Measurements from ENCODE around the gene RBPJ.

RBPJ gene

GRCh38 chr4:26320538-26321372, at the start of gene RBPJ:
Gene RBPJ, plus strand, starts transcription at chr4:26321014. Its CDS starts 15 bp downstream, at chr4:26321029.
- peak; percentile 72 for DNase-seq (ENCODE audit: low spot score)

- no peak for DNase-seq (ENCODE audit: low spot score)
These were observed 49.1 kb upstream of the RBPJ start for GRCh38 chr4:26271703-26272102.

- DNase-seq (ENCODE audit: low spot score), result no peak
These were observed 47.9 kb upstream of the RBPJ start for GRCh38 chr4:26272654-26273615.

GRCh38 chr4:26273616-26273980, 47.2 kb upstream of the RBPJ start:
- no peak for DNase-seq (ENCODE audit: low spot score)

GRCh38 chr4:26275281-26275680, 45.5 kb upstream of the RBPJ start:
- DNase-seq (ENCODE audit: low spot score), result no peak

- DNase-seq (ENCODE audit: low spot score), result no peak
These were observed 41.4 kb upstream of the RBPJ start for GRCh38 chr4:26279446-26279845.

- DNase-seq (ENCODE audit: low spot score), result no peak
These were observed 38.9 kb upstream of the RBPJ start for GRCh38 chr4:26281881-26282280.

GRCh38 chr4:26284536-26284935, 36.3 kb upstream of the RBPJ start:
- no peak for DNase-seq (ENCODE audit: low spot score)

GRCh38 chr4:26285272-26285671, 35.5 kb upstream of the RBPJ start:
- no peak for DNase-seq (ENCODE audit: low spot score)

GRCh38 chr4:26287756-26288155, 33.1 kb upstream of the RBPJ start:
- DNase-seq (ENCODE audit: low spot score), result no peak

GRCh38 chr4:26288355-26288909, 32.4 kb upstream of the RBPJ start:
- no peak for DNase-seq (ENCODE audit: low spot score)

GRCh38 chr4:26289401-26289800, 31.4 kb upstream of the RBPJ start:
- DNase-seq (ENCODE audit: low spot score), result no peak

- no peak for DNase-seq (ENCODE audit: low spot score)
These were observed 30.5 kb upstream of the RBPJ start for GRCh38 chr4:26290321-26290720.

- DNase-seq (ENCODE audit: low spot score), result no peak
These were observed 25.9 kb upstream of the RBPJ start for GRCh38 chr4:26294904-26295303.

- DNase-seq (ENCODE audit: low spot score), result no peak
These were observed 24.8 kb upstream of the RBPJ start for GRCh38 chr4:26296021-26296420.

- no peak for DNase-seq (ENCODE audit: low spot score)
These were observed 24.3 kb upstream of the RBPJ start for GRCh38 chr4:26296514-26296913.

- DNase-seq (ENCODE audit: low spot score), result no peak
These were observed 23.6 kb upstream of the RBPJ start for GRCh38 chr4:26297219-26297618.

GRCh38 chr4:26298198-26298947, 22.4 kb upstream of the RBPJ start:
- DNase-seq (ENCODE audit: low spot score), result no peak

- DNase-seq (ENCODE audit: low spot score), result no peak
These were observed 21.4 kb upstream of the RBPJ start for GRCh38 chr4:26299254-26299882.

- DNase-seq (ENCODE audit: low spot score), result no peak
These were observed 20.2 kb upstream of the RBPJ start for GRCh38 chr4:26300314-26301307.
